H9 (cell line): Measurements from ENCODE around the gene MSL3B.

Experiments used
- DNase-seq: peaks from one replicate; pipeline ENCODE4 v3.0.0-alpha.2; 2017
- H2AFZ ChIP-seq: one replicate; pipeline ENCODE4 v1.6.1; 2013; ENCODE audit warnings: mild to moderate bottlenecking, low read length, control low read depth, moderate library complexity
- H2AK5ac ChIP-seq: 2 replicates; pipeline ENCODE4 v1.6.1; 2013; ENCODE audit warnings: low read length, control low read depth, mixed read lengths; ENCODE audit not compliant: insufficient read length
- H2BK120ac ChIP-seq: one replicate; pipeline ENCODE4 v1.6.1; 2013; ENCODE audit warnings: low read depth, mild to moderate bottlenecking, low read length, control low read depth, inconsistent platforms; ENCODE audit not compliant: poor library complexity, severe bottlenecking
- H2BK12ac ChIP-seq: 2 replicates; pipeline ENCODE4 v1.6.1; 2013; ENCODE audit warnings: low read length, control low read depth, mixed read lengths, low read depth; ENCODE audit not compliant: insufficient read length
- H2BK15ac ChIP-seq: 2 replicates; pipeline ENCODE4 v1.6.1; 2013; ENCODE audit warnings: low read depth, low read length, control low read depth
- H2BK20ac ChIP-seq: one replicate; pipeline ENCODE4 v1.6.1; 2013; ENCODE audit warnings: low read depth, mild to moderate bottlenecking, low read length, control low read depth, inconsistent platforms; ENCODE audit not compliant: poor library complexity, severe bottlenecking
- H2BK5ac ChIP-seq: 2 replicates; pipeline ENCODE4 v1.6.1; 2013; ENCODE audit warnings: low read length, control low read depth, mixed read lengths; ENCODE audit not compliant: insufficient read length
- H3K14ac ChIP-seq: 2 replicates; pipeline ENCODE4 v1.6.1; 2013; ENCODE audit warnings: low read length, control low read depth; ENCODE audit not compliant: insufficient read depth
- H3K18ac ChIP-seq: 2 replicates; pipeline ENCODE4 v1.6.1; 2013; ENCODE audit warnings: low read depth, mild to moderate bottlenecking, mixed read lengths, low read length, control low read depth; ENCODE audit not compliant: insufficient read length
- H3K23ac ChIP-seq: 2 replicates; pipeline ENCODE4 v1.6.1; 2013; ENCODE audit warnings: low read length, control low read depth, mixed read lengths, low read depth; ENCODE audit not compliant: insufficient read length
- H3K23me2 ChIP-seq: 2 replicates; pipeline ENCODE4 v1.6.1; 2013; ENCODE audit warnings: low read depth, mild to moderate bottlenecking, mixed read lengths, low read length, control low read depth; ENCODE audit not compliant: insufficient read length, poor library complexity, severe bottlenecking
- H3K27ac ChIP-seq: 2 replicates; pipeline ENCODE4 v1.5.1; 2013; ENCODE audit warnings: low read length, control low read depth, mixed read lengths, low read depth; ENCODE audit not compliant: insufficient read length
- H3K27me3 ChIP-seq: 2 replicates; pipeline ENCODE4 v1.6.1; 2013; ENCODE audit warnings: low read length, control low read depth, inconsistent platforms; ENCODE audit not compliant: insufficient read depth
- H3K4ac ChIP-seq: 2 replicates; pipeline ENCODE4 v1.6.1; 2013; ENCODE audit warnings: low read depth, mild to moderate bottlenecking, control low read depth, inconsistent platforms, low read length, moderate library complexity
- H3K4me1 ChIP-seq: 2 replicates; pipeline ENCODE4 v1.6.1; 2013; ENCODE audit warnings: low read length, control low read depth, inconsistent platforms; ENCODE audit not compliant: insufficient read depth
- H3K4me2 ChIP-seq: 2 replicates; pipeline ENCODE4 v1.6.1; 2013; ENCODE audit warnings: low read length, control low read depth, mixed read lengths; ENCODE audit not compliant: insufficient read length, insufficient read depth
- H3K56ac ChIP-seq: 2 replicates; pipeline ENCODE4 v1.6.1; 2013; ENCODE audit warnings: low read depth, mild to moderate bottlenecking, mixed read lengths, low read length, control low read depth; ENCODE audit not compliant: insufficient read length
- H3K79me1 ChIP-seq: 2 replicates; pipeline ENCODE4 v1.6.1; 2013; ENCODE audit warnings: low read depth, mild to moderate bottlenecking, moderate library complexity, low read length, control low read depth, inconsistent platforms; ENCODE audit not compliant: insufficient read depth, poor library complexity, severe bottlenecking
- H3K79me2 ChIP-seq: 2 replicates; pipeline ENCODE4 v1.6.1; 2013; ENCODE audit warnings: low read length, control low read depth, inconsistent platforms; ENCODE audit not compliant: insufficient read depth
- H3K9ac ChIP-seq: 2 replicates; pipeline ENCODE4 v1.6.1; 2013; ENCODE audit warnings: low read length, control low read depth, mixed read lengths; ENCODE audit not compliant: insufficient read length; ENCODE audit errors: extremely low read depth
- H3K9me3 ChIP-seq: one replicate; pipeline ENCODE4 v1.6.1; 2013; ENCODE audit warnings: low read depth, low read length, inconsistent platforms; ENCODE audit not compliant: control insufficient read depth
- H3T11ph ChIP-seq: one replicate; pipeline ENCODE4 v1.6.1; 2013; ENCODE audit warnings: mild to moderate bottlenecking, low read length, control low read depth, inconsistent platforms
- H4K20me1 ChIP-seq: one replicate; pipeline ENCODE4 v1.6.1; 2013; ENCODE audit not compliant: control insufficient read depth, insufficient read length, insufficient read depth
- H4K5ac ChIP-seq: 2 replicates; pipeline ENCODE4 v1.6.1; 2013; ENCODE audit warnings: low read depth, mild to moderate bottlenecking, mixed read lengths, low read length, control low read depth; ENCODE audit not compliant: insufficient read length
- H4K8ac ChIP-seq: replicated peaks from 2 replicates; pipeline ENCODE4 v1.6.1; 2013; ENCODE audit warnings: low read length, control low read depth, mixed read lengths, low read depth; ENCODE audit not compliant: insufficient read length
- H4K91ac ChIP-seq: 2 replicates; pipeline ENCODE4 v1.6.1; 2013; ENCODE audit warnings: low read depth, mild to moderate bottlenecking, moderate library complexity, mixed read lengths, low read length, control low read depth; ENCODE audit not compliant: insufficient read length
- H3K27ac Mint-ChIP-seq, 3 experiments: 2 replicates in 2 of 3; 3 replicates in 1 of 3; pipeline ENCODE4 v1.8.0; 2020 to 2021; ENCODE audit warnings: mixed read lengths in 3 of 3, mild to moderate bottlenecking in 1 of 3, moderate library complexity in 1 of 3
- H3K27me3 Mint-ChIP-seq: 2 replicates; pipeline ENCODE4 v1.8.0; 2021; ENCODE audit warnings: low read depth, mild to moderate bottlenecking, moderate library complexity, mixed read lengths
- H3K36me3 Mint-ChIP-seq, 3 experiments: 2 replicates in 2 of 3; 3 replicates in 1 of 3; pipeline ENCODE4 v1.8.0; 2020 to 2021; ENCODE audit warnings: low read depth in 3 of 3, mixed read lengths in 3 of 3; ENCODE audit not compliant: insufficient read depth in 1 of 3
- H3K4me1 Mint-ChIP-seq, 2 experiments: 2 replicates each; pipeline ENCODE4 v1.8.0; 2020; ENCODE audit warnings: mixed read lengths in 2 of 2
- H3K4me3 Mint-ChIP-seq, 2 experiments: 2 replicates in 1 of 2; 3 replicates in 1 of 2; pipeline ENCODE4 v1.8.0; 2020 to 2021; ENCODE audit warnings: mild to moderate bottlenecking in 2 of 2, mixed read lengths in 2 of 2, moderate library complexity in 1 of 2
- H3K9me3 Mint-ChIP-seq, 2 experiments: 2 replicates in 1 of 2; 3 replicates in 1 of 2; pipeline ENCODE4 v1.8.0; 2020; ENCODE audit warnings: mild to moderate bottlenecking in 2 of 2, mixed read lengths in 2 of 2, moderate library complexity in 1 of 2
- CTCF ChIP-seq: fragments of 200-600 bp; sonication (generic); conservative IDR thresholded peaks from 3 replicates; pipeline ENCODE4 v1.8.0; 2021; ENCODE audit warnings: antibody characterized with exemption, mild to moderate bottlenecking
- WGBS: extraction: QIAGEN DNeasy Blood & Tissue Kit; methylation state at CpG from one replicate; pipeline ENCODE4 v1.1.7; 2013; ENCODE audit warnings: missing lambda C conversion rate, low lambda C conversion rate, mixed read lengths; ENCODE audit not compliant: insufficient read length; ENCODE audit errors: extremely low coverage; 5-methylcytosine and 5-hydroxymethylcytosine counted together

The MSL3B gene

GRCh38 chr2:233844836-233845235 lies 23.4 kb downstream of the MSL3B start:
- Histone ChIP-seq H3K4me2 (no peak overlapping the region), H4K8ac (no peak overlapping the region), H3K9ac (no peak overlapping the region), H2BK15ac (no peak overlapping the region), H3T11ph (no peak overlapping the region), H3K4me1 (no peaks in the 10 kb centered on the region), H2BK12ac (no peak overlapping the region), H3K23ac (no peak overlapping the region), H4K5ac (no peak overlapping the region), H4K20me1 (no peaks in the 10 kb centered on the region), H3K23me2 (no peaks in the 10 kb centered on the region), H3K14ac (no peak overlapping the region), H3K27me3 (no peaks in the 10 kb centered on the region), H3K56ac (no peak overlapping the region), H4K91ac (no peak overlapping the region), H2AFZ (no peak overlapping the region), H3K9me3 (no peaks in the 10 kb centered on the region), H3K4ac (no peak overlapping the region), H3K27ac (no peak overlapping the region), H2AK5ac (no peak overlapping the region), H2BK5ac (no peak overlapping the region), H3K79me2 (peaks cover 15% of the 10 kb centered on the region; the same call in 1 of the 2 replicates), H2BK20ac (no peak overlapping the region), H3K79me1 (peaks cover 5% of the 10 kb centered on the region), H3K18ac (no peak overlapping the region), H2BK120ac (no peak overlapping the region)
- Mint-ChIP-seq H3K4me3 (no peak overlapping the region), H3K4me1 (peaks cover 8 to 13% of the 10 kb centered on the region in 2 experiments), H3K9me3 (no peaks in the 10 kb centered on the region), H3K27ac (no peak overlapping the region), H3K36me3 (peaks cover 85 to 100% (median 96%) of the 10 kb centered on the region in 3 experiments), H3K27me3 (no peaks in the 10 kb centered on the region)
- WGBS, result no CpG with 5 or more reads among the region's 3 CpGs
- DNase-seq, result no peak
- no peak for TF ChIP-seq CTCF
